ENCODE measurements around the gene TMEM235.

Gene TMEM235

DNA sequence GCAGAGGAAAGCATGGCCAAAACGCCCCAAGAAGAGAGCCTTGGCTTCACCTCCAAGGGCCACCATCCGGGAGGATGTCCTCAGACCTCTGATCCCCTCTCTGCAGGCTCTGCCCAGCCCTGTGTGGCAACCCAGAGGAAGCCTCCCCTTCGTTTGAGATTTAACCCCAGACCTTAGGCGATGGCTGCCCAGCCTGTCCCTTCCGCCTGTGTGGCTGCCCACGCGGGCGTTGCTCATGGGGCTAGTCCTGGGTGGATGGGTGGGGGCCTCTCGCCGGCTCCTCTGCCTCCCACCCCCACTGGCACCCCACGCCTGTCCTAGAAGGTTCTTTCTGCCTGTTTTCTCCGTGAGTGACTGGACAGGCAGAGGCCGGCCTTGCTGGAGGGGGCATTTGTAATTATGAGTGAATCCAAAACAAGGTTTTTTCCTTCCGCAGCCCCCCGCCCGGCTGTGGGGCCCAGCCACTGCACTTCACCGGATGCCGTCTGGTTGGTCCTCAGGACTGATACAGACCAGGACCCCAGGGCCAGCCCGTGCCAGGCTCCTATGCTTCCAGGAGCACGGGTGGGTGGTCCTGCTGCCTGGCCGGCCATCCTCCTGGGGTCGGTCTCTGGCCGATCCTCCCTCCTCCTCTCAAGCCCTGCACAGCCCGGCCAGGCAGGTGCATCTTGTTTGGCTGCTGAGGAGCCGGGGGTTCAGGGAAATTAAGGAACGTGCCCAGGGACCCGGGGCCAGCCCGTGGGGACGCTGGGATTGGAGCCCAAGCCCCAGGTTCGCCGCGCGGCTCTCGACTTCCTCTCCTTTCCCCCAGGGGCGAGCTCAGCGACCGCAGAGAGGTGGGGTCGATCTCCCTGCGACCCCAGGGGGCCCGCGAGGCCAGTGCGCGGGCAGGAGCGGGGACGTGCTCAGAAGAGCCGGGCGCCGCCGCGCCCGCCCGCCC lies at the start of gene TMEM235:
TSS of gene TMEM235 (plus strand) at position 636 of the 940 bp plus-strand sequence. CDS start 393 bp downstream, outside the sequence.
- no peak for ATAC-seq

DNA sequence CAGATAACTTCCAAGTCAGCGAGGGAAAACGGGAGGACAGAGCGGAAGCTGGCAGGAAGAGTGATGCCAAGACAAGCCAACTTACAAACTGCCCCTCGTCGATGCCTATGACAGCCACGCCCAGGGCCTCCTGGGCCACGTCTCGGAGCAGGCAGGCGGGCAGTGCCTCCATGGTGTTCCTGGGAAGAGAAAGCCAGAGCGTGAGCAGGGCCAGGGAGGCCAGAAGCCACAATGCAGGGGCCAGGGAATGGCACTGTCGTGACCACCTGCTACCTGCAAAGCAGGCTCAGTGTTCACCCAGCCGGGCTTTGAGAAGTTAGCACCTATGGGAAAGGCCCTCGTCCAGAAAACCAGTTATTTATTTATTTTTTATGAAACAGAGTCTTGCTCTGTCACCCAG lies 48.9 kb upstream of the TMEM235 start:
- ATAC-seq, result no peak

GRCh38 chr17:78183916-78184315 lies 47.5 kb upstream of the TMEM235 start:
- ATAC-seq, result no peak

- ATAC-seq, result no peak
Measured at GRCh38 chr17:78184351-78184750, 47.1 kb upstream of the TMEM235 start.

DNA sequence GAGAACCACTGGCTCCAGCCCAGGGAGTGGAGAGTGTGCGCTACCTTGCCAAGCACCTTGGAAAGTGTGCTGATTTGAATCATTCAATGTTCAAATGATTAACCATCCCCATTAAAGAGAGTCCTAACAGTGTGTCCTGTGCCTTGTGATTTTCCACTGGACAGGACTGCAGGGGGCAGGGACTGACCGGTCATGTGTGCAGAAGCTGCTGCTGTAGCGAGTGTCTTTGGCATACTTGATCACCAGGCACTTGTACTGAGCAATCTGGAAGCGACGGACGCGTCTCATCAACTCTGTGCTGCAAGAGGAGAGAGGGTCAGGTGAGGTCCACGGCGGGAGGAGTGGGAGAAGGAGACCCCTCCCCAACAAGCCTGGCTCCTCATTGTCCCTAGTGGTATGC lies 46.6 kb upstream of the TMEM235 start:
- ATAC-seq, result no peak

DNA sequence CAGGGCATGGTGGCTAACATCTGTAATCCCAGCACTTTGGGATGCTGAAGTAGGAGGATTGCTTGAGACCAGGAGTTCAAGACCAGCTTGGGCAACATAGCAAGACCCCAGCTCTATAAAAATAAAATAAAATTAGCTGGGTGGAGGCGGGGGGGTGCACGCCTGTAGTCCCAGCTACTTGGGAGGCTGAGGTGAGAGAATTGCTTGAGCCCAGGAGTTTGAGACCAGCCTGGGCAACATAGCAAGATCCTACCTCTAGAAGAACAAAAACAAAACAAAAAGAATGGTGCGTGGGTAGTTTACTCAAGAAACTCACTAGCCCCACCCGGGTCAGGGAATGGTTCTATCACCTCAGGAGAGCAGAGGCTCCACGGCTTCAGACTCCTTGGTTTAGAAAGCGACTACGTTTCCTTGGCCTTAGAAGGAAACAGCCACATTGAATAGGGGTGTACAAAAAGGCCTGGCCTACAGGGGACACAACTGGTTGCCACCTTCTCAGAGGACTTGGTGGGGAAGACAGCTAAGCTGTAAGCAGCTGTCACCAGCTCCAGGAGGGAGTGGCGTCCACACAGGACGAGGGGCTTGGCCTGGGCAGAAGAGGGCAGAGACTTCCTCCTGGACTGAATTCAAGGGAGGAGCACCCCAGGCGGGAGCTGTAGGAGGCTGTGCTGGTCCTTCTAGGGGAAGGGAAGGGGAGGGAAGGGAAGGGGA lies 45.3 kb upstream of the TMEM235 start:
- ATAC-seq, result no peak

DNA sequence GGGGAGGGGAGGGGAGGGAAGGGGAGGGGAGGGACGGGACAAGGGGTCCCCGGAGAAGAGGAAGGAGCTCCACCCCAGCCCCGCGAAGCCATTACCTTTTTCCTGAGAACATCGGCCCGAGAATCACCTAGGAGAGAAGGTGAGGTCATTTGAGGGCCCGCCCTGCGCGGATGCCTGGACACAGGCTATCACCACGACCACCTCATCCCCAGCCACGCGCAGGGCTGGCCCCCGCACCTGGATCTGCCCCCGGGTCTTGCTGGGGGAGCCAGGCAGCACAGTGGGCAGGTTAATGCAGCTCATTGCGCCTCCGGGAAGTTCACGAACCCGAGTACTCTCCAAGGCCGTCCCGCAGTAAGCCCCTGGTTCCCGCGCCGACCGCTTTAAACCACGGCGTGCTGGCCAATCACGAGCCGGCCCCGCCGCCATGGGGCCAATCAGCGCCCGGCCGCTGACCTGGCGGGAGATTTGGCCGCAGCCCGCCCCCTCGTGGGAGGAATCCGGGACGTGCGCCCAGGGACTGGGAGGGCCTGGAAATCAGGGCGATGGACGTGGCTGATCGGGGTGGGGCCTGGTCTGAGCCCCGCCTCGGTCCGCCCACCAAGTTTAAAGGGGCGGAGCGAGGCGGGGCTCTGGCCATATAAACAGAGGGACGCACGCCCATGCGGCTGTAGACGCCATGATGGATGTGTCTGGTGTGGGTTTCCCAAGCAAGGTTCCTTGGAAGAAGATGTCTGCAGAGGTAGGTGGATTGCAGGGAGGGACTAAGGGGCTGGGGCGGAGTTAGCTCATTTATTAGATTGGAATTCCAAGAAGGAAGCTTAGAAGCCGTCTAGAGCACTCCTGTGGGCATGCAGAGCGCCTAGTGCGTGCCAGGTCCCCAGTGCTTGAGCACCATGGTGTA lies 44.5 kb upstream of the TMEM235 start, which contains the start of the genes AFMID and TK1:
TSS of gene AFMID (plus strand) at position 671 of the 904 bp plus-strand sequence. CDS start at position 680, 9 bp downstream.
TSS of gene TK1 (minus strand) at position 361 of the 904 bp plus-strand sequence. CDS start at position 303, 58 bp downstream.
- ATAC-seq, result peak; percentile 94 to 96

DNA sequence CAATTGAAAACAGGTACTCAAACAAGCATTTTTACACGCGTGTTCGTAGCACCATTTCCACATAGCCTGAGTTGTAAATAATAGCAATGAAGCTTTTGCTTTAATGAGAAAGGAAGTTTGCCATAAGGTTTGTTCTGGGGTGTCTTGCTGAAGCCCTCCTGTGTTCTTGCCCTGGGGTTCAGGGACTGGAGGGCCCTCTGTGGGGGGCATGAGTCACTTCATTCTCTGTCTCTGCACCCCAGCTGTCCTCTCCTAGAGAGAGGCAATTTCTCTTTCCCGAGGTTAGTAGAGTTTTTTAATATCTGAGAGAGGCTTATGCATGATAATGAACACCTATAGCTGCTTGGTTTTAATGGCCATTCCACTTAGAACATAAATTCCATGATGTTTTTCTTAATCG lies 34.7 kb upstream of the TMEM235 start:
- ATAC-seq, result no peak

- ATAC-seq, result no peak
Measured at GRCh38 chr17:78197147-78197832, 34.1 kb upstream of the TMEM235 start.

- ATAC-seq, result no peak
Measured at GRCh38 chr17:78200451-78200850, 31.0 kb upstream of the TMEM235 start.

GRCh38 chr17:78202666-78203065 lies 28.8 kb upstream of the TMEM235 start:
- ATAC-seq, result no peak

GRCh38 chr17:78204387-78205123 lies 26.9 kb upstream of the TMEM235 start:
- ATAC-seq, result no peak

DNA sequence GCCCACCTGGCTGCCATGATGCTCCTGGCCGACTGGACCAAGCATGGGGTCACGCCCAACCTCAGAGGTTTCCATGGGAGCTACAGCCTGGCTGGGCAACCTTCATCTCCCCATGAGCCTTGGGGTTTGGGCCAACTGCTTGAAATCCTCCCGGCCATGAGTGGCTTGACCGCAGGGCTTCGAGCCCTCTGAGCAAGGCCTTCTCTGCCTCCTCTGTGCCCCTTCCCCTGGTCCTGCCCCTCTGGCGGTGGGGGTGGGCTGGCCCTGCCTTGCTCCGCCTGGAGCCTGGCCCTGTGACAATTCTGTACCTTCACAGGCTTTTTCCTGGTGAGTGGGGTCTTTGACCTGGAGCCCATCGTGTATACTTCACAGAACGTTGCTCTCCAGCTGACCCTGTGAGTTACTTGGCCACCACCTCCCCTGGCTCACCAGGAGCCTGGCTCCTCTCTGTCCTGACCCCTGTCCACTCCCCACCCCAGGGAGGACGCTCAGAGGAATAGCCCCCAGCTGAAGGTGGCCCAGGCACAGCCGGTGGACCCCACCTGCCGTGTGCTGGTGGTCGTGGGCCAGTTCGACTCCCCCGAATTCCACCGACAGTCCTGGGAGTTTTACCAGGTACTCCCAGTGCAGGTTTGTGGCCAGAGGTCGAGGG lies 26.2 kb upstream of the TMEM235 start:
- ATAC-seq, result no peak

DNA sequence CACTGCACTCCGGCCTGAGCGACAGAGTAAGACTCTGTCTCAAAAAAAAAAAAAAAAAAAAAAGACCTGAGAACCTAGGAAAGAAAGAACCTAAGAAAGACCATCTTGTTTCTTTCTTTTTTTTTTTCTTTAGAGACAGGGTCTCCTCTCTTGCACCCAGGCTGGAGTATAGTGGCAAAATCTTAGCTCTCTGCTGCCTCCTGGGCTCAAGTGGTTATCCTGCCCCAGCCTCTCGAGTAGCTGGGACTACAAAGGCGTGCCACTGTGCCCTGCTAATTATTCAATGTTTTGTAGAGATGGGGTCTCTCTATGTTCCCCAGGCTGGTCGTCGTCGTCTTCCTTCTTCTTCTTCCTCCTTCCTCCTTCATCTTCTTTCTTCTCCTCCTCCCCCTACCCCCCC lies 25.1 kb upstream of the TMEM235 start:
- no peak for ATAC-seq

DNA sequence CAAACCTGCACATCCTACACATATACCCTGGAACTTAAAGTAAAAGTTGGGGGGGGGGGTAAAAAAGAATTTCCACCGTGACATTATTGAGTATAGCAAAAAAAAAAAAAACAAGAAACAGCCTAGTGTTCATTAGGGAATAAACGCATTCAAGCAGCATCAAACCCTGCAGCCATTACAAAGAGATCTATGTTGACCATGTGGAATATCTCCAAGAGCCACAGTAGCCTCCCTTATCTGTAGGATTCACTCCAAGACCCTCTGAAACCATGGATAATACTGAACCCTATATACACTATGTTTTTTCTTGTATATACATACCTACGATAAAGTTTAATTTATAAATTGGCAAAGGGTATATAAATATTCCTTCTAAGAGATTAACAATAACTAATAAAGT lies 22.9 kb upstream of the TMEM235 start:
- ATAC-seq, result no peak

- no peak for ATAC-seq
Measured at GRCh38 chr17:78210111-78210510, 21.3 kb upstream of the TMEM235 start.

DNA sequence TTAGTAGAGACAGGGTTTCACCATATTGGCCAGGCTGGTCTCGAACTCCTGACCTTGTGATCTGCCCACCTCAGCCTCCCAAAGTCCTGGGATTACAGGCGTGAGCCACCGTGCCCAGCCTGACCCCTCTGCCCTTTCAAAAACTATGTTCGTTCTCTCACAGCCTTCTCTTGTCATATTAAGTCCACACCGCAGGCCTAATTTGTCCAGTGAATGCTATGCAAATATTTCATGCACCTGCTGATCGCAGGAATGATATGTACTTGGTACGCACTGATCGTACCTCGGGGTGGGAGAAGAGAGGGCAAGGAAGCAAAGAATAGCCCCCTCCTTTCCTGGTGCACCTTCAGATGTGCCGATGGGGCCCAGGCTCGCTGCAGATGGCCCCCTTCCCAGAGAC lies 20.4 kb upstream of the TMEM235 start:
- no peak for ATAC-seq

- peak; percentile 100 for ATAC-seq
Measured at GRCh38 chr17:78214016-78214705, 17.3 kb upstream of the TMEM235 start, which contains the start of gene BIRC5. BIRC5 (plus strand) TSS chr17:78214253; CDS start chr17:78214317, 64 bp downstream.

DNA sequence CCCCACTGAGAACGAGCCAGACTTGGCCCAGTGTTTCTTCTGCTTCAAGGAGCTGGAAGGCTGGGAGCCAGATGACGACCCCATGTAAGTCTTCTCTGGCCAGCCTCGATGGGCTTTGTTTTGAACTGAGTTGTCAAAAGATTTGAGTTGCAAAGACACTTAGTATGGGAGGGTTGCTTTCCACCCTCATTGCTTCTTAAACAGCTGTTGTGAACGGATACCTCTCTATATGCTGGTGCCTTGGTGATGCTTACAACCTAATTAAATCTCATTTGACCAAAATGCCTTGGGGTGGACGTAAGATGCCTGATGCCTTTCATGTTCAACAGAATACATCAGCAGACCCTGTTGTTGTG lies 16.7 kb upstream of the TMEM235 start:
- no peak for ATAC-seq

Measured in activated CD4-positive, CD25-positive, alpha-beta regulatory T cell treated with anti-CD3 and anti-CD28 coated beads, Interleukin-2, amount 50 U/mL, for 24 hours (primary cell).